ENCODE data around the gene DEFB123. TPM values are rescaled to one million over a fixed set of nuclear protein-coding genes. Genes with fewer than 3 reads are reported as not detected.
A peak's percentile ranks its signal among the peaks of the same experiment; 100 is the strongest.
"Not testable (repeated sequence)": the region's sequence is repeated elsewhere in the genome, so short reads cannot be mapped to it uniquely, and the experiment has no call there.

DEFB123 gene
- total and polyA plus RNA-seq, 8 donors, result not detected

GRCh38 chr20:31454361-31454760 lies 13.9 kb downstream of the DEFB123 start:
- Histone ChIP-seq H3K27me3 (peaks cover 0 to 9% (median 1%) of the 10 kb centered on the region in 4 donors), H3K4me1 (no peaks in the 10 kb centered on the region), H3K4me3 (no peak overlapping the region), H3K27ac (no peak overlapping the region), H3K36me3 (no peaks in the 10 kb centered on the region), H3K9me3 (no peaks in the 10 kb centered on the region)
- FAIRE-seq, result no peak
- DNase-seq, result no peak
- TF ChIP-seq, protein P1, sequence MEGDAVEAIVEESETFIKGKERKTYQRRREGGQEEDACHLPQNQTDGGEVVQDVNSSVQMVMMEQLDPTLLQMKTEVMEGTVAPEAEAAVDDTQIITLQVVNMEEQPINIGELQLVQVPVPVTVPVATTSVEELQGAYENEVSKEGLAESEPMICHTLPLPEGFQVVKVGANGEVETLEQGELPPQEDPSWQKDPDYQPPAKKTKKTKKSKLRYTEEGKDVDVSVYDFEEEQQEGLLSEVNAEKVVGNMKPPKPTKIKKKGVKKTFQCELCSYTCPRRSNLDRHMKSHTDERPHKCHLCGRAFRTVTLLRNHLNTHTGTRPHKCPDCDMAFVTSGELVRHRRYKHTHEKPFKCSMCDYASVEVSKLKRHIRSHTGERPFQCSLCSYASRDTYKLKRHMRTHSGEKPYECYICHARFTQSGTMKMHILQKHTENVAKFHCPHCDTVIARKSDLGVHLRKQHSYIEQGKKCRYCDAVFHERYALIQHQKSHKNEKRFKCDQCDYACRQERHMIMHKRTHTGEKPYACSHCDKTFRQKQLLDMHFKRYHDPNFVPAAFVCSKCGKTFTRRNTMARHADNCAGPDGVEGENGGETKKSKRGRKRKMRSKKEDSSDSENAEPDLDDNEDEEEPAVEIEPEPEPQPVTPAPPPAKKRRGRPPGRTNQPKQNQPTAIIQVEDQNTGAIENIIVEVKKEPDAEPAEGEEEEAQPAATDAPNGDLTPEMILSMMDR (IDR thresholded peaks at IDR 0.05), result no peak
- ATAC-seq, result no peak
- intact Hi-C loops (cut with DNase I), result loop anchor here in 1 of 3 donors (10.0 kb wide), 1 partner anchor 50 kb away; no protein-coding TSS in a partner anchor
- WGBS, 2 donors, result 82 to 94% methylated on average over 1 of the region's 1 CpG

- peak in 1 of 6 donors; percentile 64 for DNase-seq
- H3K9me3 ChIP-seq; FAIRE-seq; H3K27ac ChIP-seq; H3K4me1 ChIP-seq; ATAC-seq; H3K27me3 ChIP-seq; intact Hi-C loops (cut with DNase I); H3K36me3 ChIP-seq; H3K4me3 ChIP-seq: not testable (repeated sequence)
- WGBS, 2 donors, result 93 to 100% methylated on average over 1 to 30 of the region's 33 CpGs
These were observed 30.5 kb downstream of the DEFB123 start for GRCh38 chr20:31470946-31471345.

DNA sequence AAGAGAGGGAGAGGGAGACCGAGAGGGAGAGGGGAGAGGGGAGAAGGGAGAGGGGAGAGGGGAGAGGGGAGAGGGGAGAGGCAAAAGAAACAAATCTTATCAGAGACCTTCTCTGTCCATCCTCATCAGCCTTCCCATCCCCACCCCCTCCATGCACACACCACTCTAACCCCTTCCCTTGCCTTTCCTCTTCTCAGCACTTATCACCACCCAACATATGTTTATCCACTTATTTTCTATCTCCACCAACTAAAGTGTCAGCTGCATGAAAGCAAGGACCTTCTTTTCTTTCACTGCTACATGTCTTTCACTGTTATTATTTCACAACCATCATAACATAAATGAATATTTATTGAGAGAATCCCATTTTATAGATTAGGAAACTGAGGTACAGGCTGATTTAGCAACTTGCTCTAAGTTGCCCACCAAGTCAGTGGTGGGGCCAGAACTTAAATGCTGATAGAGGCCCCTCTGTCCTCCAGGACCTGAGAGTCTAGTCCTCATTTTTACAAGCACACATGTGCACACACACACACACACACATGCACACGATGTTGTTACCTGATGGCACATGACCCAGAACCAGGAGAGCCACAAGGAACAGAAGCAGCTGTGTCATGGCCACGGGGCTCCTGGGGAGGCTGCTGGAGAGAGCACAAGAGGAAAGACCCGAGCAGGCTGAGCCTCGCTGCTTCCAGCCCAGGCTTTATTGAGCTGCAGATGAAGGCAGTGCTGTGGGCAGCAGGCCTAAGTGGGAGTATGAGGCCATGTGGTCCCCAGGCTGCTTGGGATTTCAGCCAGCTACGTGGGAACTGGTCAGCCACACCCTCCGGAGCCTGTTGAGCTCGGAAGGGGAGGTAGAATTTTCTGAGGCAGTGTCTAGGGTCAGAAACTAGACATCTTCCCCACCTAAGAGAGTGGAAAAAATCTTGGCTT lies 32.2 kb downstream of the DEFB123 start:
- Histone ChIP-seq H3K4me1 (no peaks in the 10 kb centered on the region), H3K27me3 (peaks cover 0 to 12% (median 0%) of the 10 kb centered on the region in 4 donors), H3K9me3 (no peaks in the 10 kb centered on the region), H3K4me3 (no peak overlapping the region), H3K36me3 (no peaks in the 10 kb centered on the region), H3K27ac (no peak overlapping the region)
- DNase-seq (no peak), ATAC-seq (no peak), FAIRE-seq (no peak)
- 56 to 63% methylated on average over 7 of the region's 8 CpGs for WGBS, 2 donors
- TF ChIP-seq, protein P1 (IDR thresholded peaks at IDR 0.05), result no peak
- intact Hi-C loops (cut with DNase I), result no loop called here

- H3K9me3 ChIP-seq, result no peaks in the 10 kb centered on the region
- intact Hi-C loops (cut with DNase I), result no loop called here
- H3K27ac ChIP-seq, result no peak overlapping the region
- FAIRE-seq, result no peak
- H3K27me3 ChIP-seq, result peaks cover 0 to 12% (median 0%) of the 10 kb centered on the region in 4 donors
- no peak for DNase-seq
- H3K36me3 ChIP-seq, result no peaks in the 10 kb centered on the region
- 75 to 84% methylated on average over 5 of the region's 5 CpGs for WGBS, 2 donors
- TF ChIP-seq, protein P1 (IDR thresholded peaks at IDR 0.05), result no peak
- H3K4me1 ChIP-seq, result no peaks in the 10 kb centered on the region
- ATAC-seq, result no peak
- no peak overlapping the region for H3K4me3 ChIP-seq
These were observed 33.1 kb downstream of the DEFB123 start for GRCh38 chr20:31473331-31474096.

- TF ChIP-seq, protein P1 (IDR thresholded peaks at IDR 0.05), result no peak
- intact Hi-C loops (cut with DNase I), result no loop called here
- no peaks in the 10 kb centered on the region for H3K9me3 ChIP-seq
- H3K4me3 ChIP-seq, result no peak overlapping the region
- ATAC-seq, result no peak
- no peaks in the 10 kb centered on the region for H3K4me1 ChIP-seq
- H3K27ac ChIP-seq, result no peak overlapping the region
- peaks cover 0 to 12% (median 0%) of the 10 kb centered on the region in 4 donors for H3K27me3 ChIP-seq
- 57 to 64% methylated on average over 2 of the region's 2 CpGs for WGBS, 2 donors
- H3K36me3 ChIP-seq, result no peaks in the 10 kb centered on the region
- no peak for DNase-seq
- FAIRE-seq, result no peak
These were observed 33.6 kb downstream of the DEFB123 start for GRCh38 chr20:31474097-31474436.

Measured in pancreas (tissue), 10 donors.